NB4 (cell line): ENCODE measurements around the gene PIP4K2A.
"Not testable (repeated sequence)": the region's sequence is repeated elsewhere in the genome, so short reads cannot be mapped to it uniquely, and the experiment has no call there.

Source experiments
- CTCF ChIP-seq: IDR thresholded peaks from one replicate; pipeline ENCODE4 v1.5.1; 2012; ENCODE audit warnings: low read depth, low read length
- MYC ChIP-seq: IDR thresholded peaks from 2 replicates; pipeline ENCODE4 v1.6.1; 2011; ENCODE audit warnings: low read depth, low read length
- POLR2A ChIP-seq: IDR thresholded peaks from 2 replicates; pipeline ENCODE4 v1.6.1; 2011; ENCODE audit warnings: mild to moderate bottlenecking; ENCODE audit not compliant: insufficient read length; ENCODE audit errors: extremely low read depth

GRCh38 chr10:22718659-22719058 is 4.3 kb upstream of the PIP4K2A start:
- not testable (repeated sequence) for TF ChIP-seq MYC, POLR2A, CTCF
